ES-I3 (cell line): Measurements from ENCODE around the gene ZNF490.
"Not testable (repeated sequence)": the region's sequence is repeated elsewhere in the genome, so short reads cannot be mapped to it uniquely, and the experiment has no call there.

Experiments
- H3K36me3 ChIP-seq: 2 replicates; pipeline ENCODE4 v1.6.1; 2013; ENCODE audit warnings: mild to moderate bottlenecking, low read length, control low read depth, moderate library complexity; ENCODE audit not compliant: insufficient read depth
- H3K4me1 ChIP-seq: 2 replicates; pipeline ENCODE4 v1.6.1; 2013; ENCODE audit warnings: mild to moderate bottlenecking, control low read depth, low read length; ENCODE audit not compliant: insufficient read depth
- H3K9ac ChIP-seq: 2 replicates; pipeline ENCODE4 v1.6.1; 2013; ENCODE audit warnings: low read depth, mild to moderate bottlenecking, low read length, moderate library complexity
- H3K9me3 ChIP-seq: 2 replicates; pipeline ENCODE4 v1.6.1; 2013; ENCODE audit warnings: mild to moderate bottlenecking, low read length, moderate library complexity; ENCODE audit not compliant: control insufficient read depth, insufficient read depth

Gene ZNF490

GRCh38 chr19:12596927-12597548 is 13.6 kb downstream of the ZNF490 start:
- Histone ChIP-seq H3K9ac (peak overlapping the region; percentile 35; the same call in 1 of the 2 replicates), H3K9me3 (no peaks in the 10 kb centered on the region), H3K36me3 (no peaks in the 10 kb centered on the region), H3K4me1 (no peaks in the 10 kb centered on the region)

- Histone ChIP-seq H3K4me1 (no peaks in the 10 kb centered on the region), H3K9me3 (no peaks in the 10 kb centered on the region), H3K36me3 (no peaks in the 10 kb centered on the region), H3K9ac (peak overlapping the region; percentile 35; the same call in 1 of the 2 replicates)
Observed at GRCh38 chr19:12596485-12596884, 14.1 kb downstream of the ZNF490 start.

- Histone ChIP-seq H3K4me1 (no peaks in the 10 kb centered on the region), H3K36me3 (peaks cover 13% of the 10 kb centered on the region), H3K9ac (no peak overlapping the region), H3K9me3 (peaks cover 19% of the 10 kb centered on the region)
Observed at GRCh38 chr19:12581100-12581499, 29.5 kb downstream of the ZNF490 start.

DNA sequence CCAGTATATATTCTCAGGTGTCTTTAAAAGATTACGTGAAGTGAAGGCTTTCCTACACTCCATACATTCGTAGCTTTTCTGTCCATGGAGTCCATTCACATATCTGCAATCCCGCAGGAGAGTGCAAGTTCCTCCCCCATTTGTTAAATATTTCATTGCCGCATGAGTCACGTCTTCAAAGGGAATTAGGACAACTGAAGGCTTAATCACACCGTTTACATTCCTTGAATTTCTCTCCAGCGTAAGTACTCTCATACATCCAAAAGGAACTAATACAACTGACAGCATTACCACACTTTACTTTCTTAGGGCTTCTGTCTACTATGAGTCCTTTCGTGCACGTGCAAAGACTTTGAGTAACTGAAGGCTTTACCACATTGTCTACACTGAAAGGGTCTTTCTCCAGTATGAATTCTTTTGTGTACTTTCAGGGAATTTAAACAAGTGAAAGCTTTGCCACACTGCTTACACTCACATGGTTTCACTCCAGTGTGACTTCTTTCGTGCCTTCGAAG is 30.4 kb downstream of the ZNF490 start:
- Histone ChIP-seq H3K9ac (no peak overlapping the region), H3K4me1 (no peaks in the 10 kb centered on the region), H3K36me3 (peaks cover 13% of the 10 kb centered on the region), H3K9me3 (peaks cover 19% of the 10 kb centered on the region)

DNA sequence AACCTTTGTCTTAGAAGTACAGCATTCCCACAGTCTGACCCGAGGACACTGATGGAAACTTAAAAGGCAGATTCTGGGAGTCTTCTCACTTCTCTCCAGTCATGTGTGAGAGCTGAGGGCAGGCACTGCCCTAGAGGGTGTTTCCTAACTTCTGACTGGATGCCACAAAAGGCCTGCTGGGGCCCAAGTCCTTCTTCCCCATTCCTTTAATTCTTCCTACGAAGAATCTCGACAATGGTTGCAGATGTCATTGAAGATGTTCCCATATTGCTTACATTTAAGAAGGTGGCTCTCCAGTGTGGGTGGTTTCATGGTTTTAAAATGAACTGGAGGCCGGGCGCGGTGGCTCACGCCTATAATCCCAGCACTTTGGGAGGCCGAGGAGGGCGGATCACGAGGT is 32.0 kb downstream of the ZNF490 start:
- H3K36me3 ChIP-seq, result peaks cover 13% of the 10 kb centered on the region
- H3K9me3 ChIP-seq, result peaks cover 19% of the 10 kb centered on the region
- H3K4me1 ChIP-seq, result no peaks in the 10 kb centered on the region
- no peak overlapping the region for H3K9ac ChIP-seq

DNA sequence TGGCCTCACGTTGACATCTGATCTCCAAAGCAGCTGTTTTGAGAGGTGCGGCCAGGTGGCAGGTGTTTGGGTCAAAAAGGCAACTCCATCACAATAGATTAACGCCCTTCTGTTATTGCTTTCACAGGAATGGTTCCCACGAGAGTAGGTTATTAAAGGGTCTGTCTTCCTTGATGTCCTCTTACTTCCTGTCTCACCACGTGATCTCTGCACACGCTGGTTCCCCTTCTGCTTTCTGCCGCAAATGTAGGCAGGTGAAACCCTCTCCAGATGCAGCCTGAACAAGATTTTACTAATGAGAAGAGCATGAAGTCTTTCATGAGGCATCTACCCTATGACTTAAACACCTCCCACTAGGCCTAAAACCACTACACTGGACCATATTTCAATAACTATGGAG is 36.6 kb downstream of the ZNF490 start:
- no peaks in the 10 kb centered on the region for H3K9me3 ChIP-seq
- no peak overlapping the region for H3K9ac ChIP-seq
- no peaks in the 10 kb centered on the region; the same call in 1 of the 2 replicates for H3K4me1 ChIP-seq
- peaks cover 3% of the 10 kb centered on the region; the same call in 1 of the 2 replicates for H3K36me3 ChIP-seq

- H3K36me3 ChIP-seq, result no peaks in the 10 kb centered on the region
- H3K4me1 ChIP-seq, result no peaks in the 10 kb centered on the region; the same call in 1 of the 2 replicates
- H3K9ac ChIP-seq, result no peak overlapping the region
- no peaks in the 10 kb centered on the region for H3K9me3 ChIP-seq
Observed at GRCh38 chr19:12567951-12568350, 42.7 kb downstream of the ZNF490 start.

DNA sequence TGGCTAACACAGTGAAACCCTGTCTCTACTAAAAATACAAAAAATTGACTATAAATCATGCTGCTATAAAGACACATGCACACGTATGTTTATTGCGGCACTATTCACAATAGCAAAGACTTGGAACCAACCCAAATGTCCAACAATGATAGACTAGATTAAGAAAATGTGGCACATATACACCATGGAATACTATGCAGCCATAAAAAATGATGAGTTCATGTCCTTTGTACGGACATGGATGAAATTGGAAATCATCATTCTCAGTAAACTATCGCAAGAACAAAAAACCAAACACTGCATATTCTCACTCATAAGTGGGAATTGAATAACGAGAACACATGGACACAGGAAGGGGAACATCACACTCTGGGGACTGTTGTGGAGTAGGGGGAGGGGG is 44.2 kb downstream of the ZNF490 start:
- H3K4me1 ChIP-seq, H3K9ac ChIP-seq, H3K9me3 ChIP-seq, H3K36me3 ChIP-seq: not testable (repeated sequence)

DNA sequence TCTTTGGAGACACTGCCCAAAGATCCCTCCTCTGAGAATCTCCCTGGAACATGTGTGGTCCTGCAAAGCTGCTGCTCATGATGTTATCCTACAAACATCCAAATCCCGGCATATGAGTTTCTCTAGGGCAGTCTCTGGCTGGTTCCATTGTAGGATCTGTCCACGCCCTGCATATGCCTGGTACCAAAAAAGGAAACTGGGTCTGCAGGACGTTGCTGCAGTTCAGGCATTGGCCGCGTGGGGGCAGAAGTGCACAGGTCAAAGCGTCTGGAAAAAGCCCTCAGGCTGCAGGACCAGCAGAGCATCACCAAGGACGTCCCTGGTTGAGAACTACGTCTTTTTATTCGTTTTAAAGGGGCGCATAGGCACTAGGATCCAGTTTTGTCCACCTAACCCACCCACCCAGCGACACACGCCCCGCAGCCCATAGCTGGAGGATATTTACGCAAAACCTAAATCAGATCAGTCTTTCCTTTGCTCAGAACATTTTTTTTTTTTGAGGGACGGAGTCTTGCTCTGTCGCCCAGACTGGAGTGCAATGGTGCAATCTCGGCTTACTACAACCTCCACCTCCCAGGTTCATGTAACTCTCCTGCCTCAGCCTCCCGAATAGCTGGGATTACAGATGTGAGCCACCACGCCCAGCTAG is 46.5 kb downstream of the ZNF490 start:
- Histone ChIP-seq H3K4me1 (no peaks in the 10 kb centered on the region), H3K9ac (no peak overlapping the region), H3K36me3 (no peaks in the 10 kb centered on the region), H3K9me3 (no peaks in the 10 kb centered on the region)

- peaks cover 4% of the 10 kb centered on the region; the same call in 1 of the 2 replicates for H3K4me1 ChIP-seq
- H3K9me3 ChIP-seq, result no peaks in the 10 kb centered on the region
- H3K9ac ChIP-seq, result no peak overlapping the region
- no peaks in the 10 kb centered on the region for H3K36me3 ChIP-seq
Observed at GRCh38 chr19:12555456-12555930, 55.1 kb downstream of the ZNF490 start.

- peak within 1 kb of the TSS; percentile 81 for H3K9ac ChIP-seq
- H3K4me1 ChIP-seq, result peaks cover 4% of the 10 kb centered on the region; the same call in 1 of the 2 replicates
- H3K36me3 ChIP-seq, result no peaks in the 10 kb centered on the region
Observed at GRCh38 chr19:12551060-12551832, 59.4 kb downstream of the ZNF490 start, which contains the start of gene ZNF564. Gene ZNF564, minus strand, starts transcription at chr19:12551482. Its CDS starts 150 bp downstream, at chr19:12551332.

GRCh38 chr19:12546903-12547302 is 63.7 kb downstream of the ZNF490 start:
- Histone ChIP-seq H3K4me1 (no peaks in the 10 kb centered on the region; the same call in 1 of the 2 replicates), H3K9ac (no peak overlapping the region), H3K36me3 (no peaks in the 10 kb centered on the region), H3K9me3 (peaks cover 8% of the 10 kb centered on the region)

More at GRCh38 chr19:12551060-12551832, 59.4 kb downstream of the ZNF490 start, which contains the start of gene ZNF564:
- peaks cover 3% of the 10 kb centered on the region; the same call in 1 of the 2 replicates for H3K9me3 ChIP-seq

- Histone ChIP-seq H3K9me3 (peaks cover 8% of the 10 kb centered on the region), H3K9ac (no peak overlapping the region), H3K36me3 (no peaks in the 10 kb centered on the region), H3K4me1 (no peaks in the 10 kb centered on the region; the same call in 1 of the 2 replicates)
Observed at GRCh38 chr19:12546068-12546467, 64.5 kb downstream of the ZNF490 start.

GRCh38 chr19:12545267-12545666 is 65.3 kb downstream of the ZNF490 start:
- Histone ChIP-seq H3K4me1 (no peaks in the 10 kb centered on the region; the same call in 1 of the 2 replicates), H3K9ac (no peak overlapping the region), H3K9me3 (peaks cover 8% of the 10 kb centered on the region), H3K36me3 (no peaks in the 10 kb centered on the region)
